Vagina (tissue), 2 donors: ENCODE results near the gene MORC2.

ENCODE experiments used
- CTCF ChIP-seq, 3 experiments: fragments of 450-650 bp in 2 of 3; fragments of 200-600 bp in 1 of 3; sonication (generic) in 1 of 3; IDR thresholded peaks; one replicate each; pipeline ENCODE4 v1.5.1; 2017 to 2019; ENCODE audit warnings: antibody characterized with exemption in 3 of 3, mild to moderate bottlenecking in 2 of 3, moderate library complexity in 2 of 3
- POLR2AphosphoS5 ChIP-seq, 2 donors: sonication (generic); formaldehyde crosslinking; IDR thresholded peaks; one replicate each; pipeline ENCODE4 v1.9.0; 2017; ENCODE audit warnings: antibody characterized with exemption in 2 of 2, mild to moderate bottlenecking in 2 of 2, low read depth in 1 of 2; ENCODE audit not compliant: insufficient read depth in 1 of 2

- TF ChIP-seq POLR2AphosphoS5 (IDR thresholded peaks at IDR 0.05; ENCODE audit: insufficient read depth in 1 of 2, low read depth in 1 of 2) (no peak), CTCF (IDR thresholded peaks at IDR 0.05) (no peak)
Observed at GRCh38 chr22:30969532-30970355, 1.2 kb upstream of the MORC2 start.
